GM12864 (cell line): Measurements from ENCODE around the gene HIGD1B.

ENCODE experiments used
- DNase-seq: peaks from one replicate; pipeline ENCODE4 v3.0.0-alpha.2; 2011; ENCODE audit warnings: low read depth
- H3K4me3 ChIP-seq: 2 replicates; pipeline ENCODE4 v1.5.1; 2011; ENCODE audit warnings: mild to moderate bottlenecking, low read depth, low read length, control low read depth
- CTCF ChIP-seq: IDR thresholded peaks from 2 replicates; pipeline ENCODE4 v1.5.1; 2011; ENCODE audit warnings: low read depth, mild to moderate bottlenecking, moderate library complexity, low read length, control low read depth, inconsistent platforms; ENCODE audit errors: missing control alignments

Gene HIGD1B

GRCh38 chr17:44877121-44877520 is 29.4 kb downstream of the HIGD1B start:
- DNase-seq: no peak
- no peak for TF ChIP-seq CTCF
- H3K4me3 ChIP-seq: no peak overlapping the region

GRCh38 chr17:44878627-44879221 is 31.0 kb downstream of the HIGD1B start:
- TF ChIP-seq CTCF: peak; percentile 49
- DNase-seq: no peak
- no peak overlapping the region for H3K4me3 ChIP-seq

- no peak for DNase-seq
Measured at GRCh38 chr17:44879376-44879775, 31.7 kb downstream of the HIGD1B start.

GRCh38 chr17:44880062-44880461 is 32.4 kb downstream of the HIGD1B start:
- no peak for TF ChIP-seq CTCF
- no peak for DNase-seq
- no peak overlapping the region for H3K4me3 ChIP-seq

More at GRCh38 chr17:44879376-44879775, 31.7 kb downstream of the HIGD1B start:
- H3K4me3 ChIP-seq: no peak overlapping the region
- no peak for TF ChIP-seq CTCF

- TF ChIP-seq CTCF: no peak
- DNase-seq: no peak
- no peak overlapping the region for H3K4me3 ChIP-seq
Measured at GRCh38 chr17:44881145-44881544, 33.5 kb downstream of the HIGD1B start.

GRCh38 chr17:44884941-44885340 is 37.3 kb downstream of the HIGD1B start:
- no peak overlapping the region for H3K4me3 ChIP-seq
- DNase-seq: no peak
- no peak for TF ChIP-seq CTCF

- TF ChIP-seq CTCF: no peak
- no peak overlapping the region for H3K4me3 ChIP-seq
- DNase-seq: no peak
Measured at GRCh38 chr17:44887016-44887415, 39.3 kb downstream of the HIGD1B start.
